HCT116 (cell line): ENCODE data around the gene ELN.

Experiments
- EZH2phosphoT487 ChIP-seq: fragments of 200-600 bp; IDR thresholded peaks from 2 replicates; pipeline ENCODE4 v1.6.1; 2018; ENCODE audit warnings: antibody characterized with exemption, borderline replicate concordance
- FOSL1 ChIP-seq: IDR thresholded peaks from 2 replicates; pipeline ENCODE4 v1.6.1; 2012; ENCODE audit warnings: low read depth
- POLR2A ChIP-seq: IDR thresholded peaks from 2 replicates; pipeline ENCODE4 v1.7.0; 2011; ENCODE audit warnings: borderline replicate concordance; ENCODE audit not compliant: insufficient read depth, insufficient read length; ENCODE audit errors: extremely low read depth
- ZBTB33 ChIP-seq: IDR thresholded peaks from 2 replicates; pipeline ENCODE4 v1.6.1; 2011; ENCODE audit warnings: mild to moderate bottlenecking, low read length, moderate library complexity; ENCODE audit not compliant: insufficient replicate concordance; ENCODE audit errors: extremely low read depth

DNA sequence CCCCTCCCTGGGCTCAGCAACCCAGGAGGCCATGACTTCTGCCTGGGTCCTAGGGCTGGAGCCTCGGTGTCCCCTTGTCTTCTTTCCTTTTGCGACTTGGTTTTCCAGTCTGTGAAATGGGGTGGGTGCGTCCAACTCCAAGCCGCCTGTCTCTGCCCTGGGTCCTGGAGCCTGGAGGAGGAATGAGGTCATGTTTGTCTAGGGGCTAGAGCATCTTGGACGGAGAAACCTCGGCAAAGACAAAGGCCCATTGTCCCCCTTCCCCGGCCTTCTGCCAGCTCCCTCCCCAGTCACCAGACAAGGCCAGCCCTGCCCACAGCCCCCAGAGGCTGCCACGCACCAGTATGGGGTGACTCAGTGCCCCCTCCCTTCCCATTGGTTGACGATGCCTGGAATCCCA is 39.8 kb upstream of the ELN start:
- TF ChIP-seq ZBTB33 (no peak), EZH2phosphoT487 (no peak), POLR2A (no peak), FOSL1 (no peak)
